Measurements from ENCODE around the gene CHST10. TPM values are rescaled to one million over a fixed set of nuclear protein-coding genes. Genes with fewer than 3 reads are reported as not detected.
A peak's percentile ranks its signal among the peaks of the same experiment; 100 is the strongest.

Gene CHST10
- total and polyA plus RNA-seq, 10 of the 15 experiments (the other 5 are each of a cell fraction or from before 2014, with no cell fraction given) = 2.0 to 22.5 (median 15.7) TPM

- TF ChIP-seq ATF2 (IDR thresholded peaks at IDR 0.05; ENCODE audit: low read length) (no peak), MYB (IDR thresholded peaks at IDR 0.05; ENCODE audit: borderline replicate concordance, low read depth, low read length) (no peak), ASH2L (IDR thresholded peaks at IDR 0.05; ENCODE audit: borderline replicate concordance, low read depth) (no peak), SMAD1 (IDR thresholded peaks at IDR 0.05; ENCODE audit: low read depth, partially characterized antibody) (no peak), YBX1 (IDR thresholded peaks at IDR 0.05) (no peak), NBN (IDR thresholded peaks at IDR 0.05) (no peak), ESRRA (IDR thresholded peaks at IDR 0.05; ENCODE audit: low read length) (no peak)
Measured at GRCh38 chr2:100395532-100396350, 21.7 kb downstream of the CHST10 start (continued).

GRCh38 chr2:100394111-100394641 lies 23.3 kb downstream of the CHST10 start:
- ChIA-PET SMC1A (ENCODE audit: uncharacterized antibody, unreplicated experiment) (interaction anchor here (1.0 to 3.9 kb wide), 7 partner anchors 13 to 671 kb away, joined by 3 to 20 read pairs (median 5); partner anchors contain the start of gene CHST10), POLR2A (interaction anchor here (0.7 to 3.8 kb wide), 6 partner anchors 13 to 187 kb away, joined by 3 to 22 read pairs (median 4); partner anchors contain the start of genes CHST10 and PDCL3), RAD21 (ENCODE audit: unreplicated experiment) (interaction anchor here (0.6 to 4.7 kb wide), 6 partner anchors 13 to 1474 kb away, joined by 3 to 40 read pairs (median 5); partner anchors contain the start of genes CHST10 and PDCL3), CTCF (interaction anchor here (0.6 to 7.6 kb wide), 8 partner anchors 12 to 696 kb away, joined by 3 to 46 read pairs (median 6); no protein-coding TSS in a partner anchor)
- Histone ChIP-seq H3K79me2 (ENCODE audit: control insufficient read depth, insufficient read depth, low read length) (no peaks in the 10 kb centered on the region), H3K27ac (ENCODE audit: control insufficient read depth, insufficient read depth) (peak overlapping the region; percentile 81), H3K4me3 (peak overlapping the region; percentile 35; the same call in 1 of the 2 replicates), H3K27me3 (replicated peaks in 1 of 2; ENCODE audit: control insufficient read depth in 2 of 2, insufficient read depth in 2 of 2, low read length in 1 of 2) (no peaks in the 10 kb centered on the region), H3K9me3 (replicated peaks; ENCODE audit: control insufficient read depth, insufficient read depth, low read length) (no peaks in the 10 kb centered on the region), H3K4me2 (ENCODE audit: control insufficient read depth, insufficient read depth) (peak overlapping the region; percentile 96), H3K4me1 (ENCODE audit: control insufficient read depth, insufficient read depth, low read length) (peaks cover 26% of the 10 kb centered on the region), H3K9ac (ENCODE audit: control insufficient read depth, insufficient read depth, low read length) (peak overlapping the region; percentile 49; the same call in 1 of the 2 replicates), H4K20me1 (ENCODE audit: control insufficient read depth, insufficient read depth) (no peaks in the 10 kb centered on the region), H2AFZ (ENCODE audit: control insufficient read depth, low read depth, low read length) (peak overlapping the region; percentile 70), H3K36me3 (ENCODE audit: control insufficient read depth in 2 of 2, insufficient read depth in 2 of 2, low read length in 1 of 2) (peaks cover 2 to 8% of the 10 kb centered on the region in 2 experiments; a peak in 3 of 4 replicates)
- intact Hi-C loops (cut with micrococcal nuclease; ENCODE audit: unreplicated experiment) = loop anchor here (2.0 kb wide), 2 partner anchors 23 to 169 kb away; partner anchors contain the start of genes CHST10 and PDCL3
- DNase-seq (ENCODE audit: low read depth, low spot score) (peak; percentile 55), FAIRE-seq (peak; percentile 80), ATAC-seq (peak; percentile 84)
- in situ Hi-C loops (cut with MboI) = no loop called here
- WGBS (ENCODE audit: insufficient coverage, insufficient replicate concordance, low lambda C conversion rate, missing lambda C conversion rate) = under 1% methylated on average over 12 of the region's 12 CpGs
- BruUV-seq (replicated peaks) = no TSS peak
- TF ChIP-seq ZNF687 (IDR thresholded peaks at IDR 0.05) = peak; percentile 62
- 0 out of 2 replicates have a peak, but pooled peaks have one; percentile 31 for TF ChIP-seq TAF1 (IDR thresholded peaks at IDR 0.05; ENCODE audit: borderline replicate concordance, low read depth, low read length)
- no peak for TF ChIP-seq MEF2A (IDR thresholded peaks at IDR 0.05; ENCODE audit: insufficient read depth, low read depth, low read length)
- 0 out of 2 replicates have a peak, but pooled peaks have one; percentile 10 for TF ChIP-seq YY1 (IDR thresholded peaks at IDR 0.05; ENCODE audit: low read depth, low read length)
- TF ChIP-seq CREM (IDR thresholded peaks at IDR 0.05; ENCODE audit: low read depth) = peak; percentile 97
- TF ChIP-seq POLR2A (IDR thresholded peaks at IDR 0.05; ENCODE audit: low read depth, low read length) = peak; percentile 72
- no peak for TF ChIP-seq ELK1 (IDR thresholded peaks at IDR 0.05; ENCODE audit: low read depth, low read length)
- 0 out of 2 replicates have a peak, but pooled peaks have one; percentile 13 for TF ChIP-seq PML (IDR thresholded peaks at IDR 0.05; ENCODE audit: low read length)
- TF ChIP-seq HDAC2 (IDR thresholded peaks at IDR 0.05) = no peak

Data from GM12878 (cell line).